ENCODE data around the gene DDX54.

DDX54 gene

DNA sequence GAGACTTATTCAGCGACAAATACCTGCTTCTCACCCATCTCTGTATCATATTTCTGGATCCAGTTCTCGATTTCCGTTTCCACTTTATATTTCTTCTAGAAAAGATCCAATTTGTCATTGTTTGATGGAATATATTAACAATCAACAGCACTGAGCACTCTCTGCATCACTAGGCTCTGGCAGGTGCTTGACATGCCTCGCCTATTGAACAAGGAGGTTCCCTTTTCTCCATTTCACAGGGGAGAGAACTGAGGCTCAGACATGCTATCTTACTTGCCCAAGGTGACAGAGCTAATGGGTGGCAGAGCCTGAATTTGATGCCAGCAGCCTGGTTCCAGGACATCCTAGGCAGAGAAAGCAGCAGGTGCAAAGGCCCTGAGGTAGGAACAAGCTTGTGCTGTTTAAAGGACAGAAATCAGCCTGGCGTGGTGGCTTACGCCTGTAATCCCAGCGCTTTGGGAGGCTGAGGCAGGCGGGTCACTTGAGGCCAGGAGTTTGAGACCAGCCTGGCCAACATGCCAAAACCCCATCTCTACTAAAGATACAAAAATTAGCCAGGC lies 12.3 kb upstream of the DDX54 start:
- DNase-seq: peak in 1 of 10 donors; percentile 36
- intact Hi-C loops (cut with DNase I): loop anchor here (5.0 kb wide), 1 partner anchor 230 kb away; no protein-coding TSS in a partner anchor

GRCh38 chr12:113196990-113197389 lies 11.7 kb upstream of the DDX54 start:
- intact Hi-C loops (cut with DNase I): loop anchor here (5.0 kb wide), 1 partner anchor 230 kb away; no protein-coding TSS in a partner anchor
- DNase-seq: peak in 6 of 10 donors; percentile 31 to 91 (median 62)

- peak in 1 of 10 donors; percentile 50 for DNase-seq
- intact Hi-C loops (cut with DNase I): loop anchor here (5.0 kb wide), 1 partner anchor 231 kb away; no protein-coding TSS in a partner anchor
Observed at GRCh38 chr12:113196582-113196981, 11.3 kb upstream of the DDX54 start.

GRCh38 chr12:113195598-113195997 lies 10.3 kb upstream of the DDX54 start:
- DNase-seq: peak in 2 of 10 donors; percentile 16 to 35
- intact Hi-C loops (cut with DNase I): loop anchor here (5.0 kb wide), 1 partner anchor 232 kb away; no protein-coding TSS in a partner anchor

DNA sequence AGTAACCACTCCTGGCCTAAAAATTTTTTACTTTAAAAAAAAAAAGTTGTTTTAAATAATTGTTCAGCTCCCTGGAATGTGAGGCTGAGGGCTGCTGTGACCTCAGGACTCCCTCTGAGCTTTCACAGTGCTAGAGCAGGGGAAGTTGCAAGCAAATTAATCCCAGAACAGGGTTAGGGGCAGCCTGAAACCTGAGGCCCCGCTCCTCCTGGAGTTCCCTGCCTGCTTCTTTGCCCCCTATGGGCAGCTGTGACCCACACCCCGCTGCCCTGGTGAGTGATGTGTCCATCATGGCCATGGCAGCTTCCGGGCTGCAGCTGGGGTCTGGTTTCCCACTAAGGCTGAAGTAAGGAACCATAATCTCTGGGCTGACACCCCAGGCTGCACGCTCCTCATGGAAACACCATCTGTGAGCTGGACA lies 9.7 kb upstream of the DDX54 start:
- no peak for DNase-seq
- intact Hi-C loops (cut with DNase I): loop anchor here (5.0 kb wide), 1 partner anchor 232 kb away; no protein-coding TSS in a partner anchor

GRCh38 chr12:113191227-113191626 lies 5.9 kb upstream of the DDX54 start:
- intact Hi-C loops (cut with DNase I): no loop called here
- peak in 2 of 10 donors; percentile 51 to 75 for DNase-seq

DNA sequence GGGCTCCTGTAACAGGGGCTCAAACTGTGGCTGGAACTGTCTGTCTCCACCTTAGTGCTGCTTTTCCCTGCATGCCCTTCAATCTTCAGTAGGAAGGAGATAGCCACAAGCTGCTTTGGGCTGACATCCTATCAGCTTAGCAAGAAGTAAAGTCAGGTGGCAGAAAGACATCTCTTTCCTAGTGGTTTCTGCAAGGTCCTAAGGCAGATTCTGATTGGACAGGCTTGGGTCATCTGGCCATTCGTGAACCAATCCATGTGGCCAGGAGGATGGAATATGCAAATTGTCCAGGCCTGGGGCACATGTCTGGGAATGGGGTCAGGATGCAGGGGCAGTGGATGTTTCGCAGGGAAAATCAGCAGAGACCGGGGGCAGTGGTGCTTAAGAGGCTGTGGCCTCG lies 5.5 kb upstream of the DDX54 start:
- intact Hi-C loops (cut with DNase I): no loop called here
- peak in 3 of 10 donors; percentile 29 to 84 (median 57) for DNase-seq

- no peak for DNase-seq
- intact Hi-C loops (cut with DNase I): no loop called here
Observed at GRCh38 chr12:113189361-113189760, 4.1 kb upstream of the DDX54 start.

DNA sequence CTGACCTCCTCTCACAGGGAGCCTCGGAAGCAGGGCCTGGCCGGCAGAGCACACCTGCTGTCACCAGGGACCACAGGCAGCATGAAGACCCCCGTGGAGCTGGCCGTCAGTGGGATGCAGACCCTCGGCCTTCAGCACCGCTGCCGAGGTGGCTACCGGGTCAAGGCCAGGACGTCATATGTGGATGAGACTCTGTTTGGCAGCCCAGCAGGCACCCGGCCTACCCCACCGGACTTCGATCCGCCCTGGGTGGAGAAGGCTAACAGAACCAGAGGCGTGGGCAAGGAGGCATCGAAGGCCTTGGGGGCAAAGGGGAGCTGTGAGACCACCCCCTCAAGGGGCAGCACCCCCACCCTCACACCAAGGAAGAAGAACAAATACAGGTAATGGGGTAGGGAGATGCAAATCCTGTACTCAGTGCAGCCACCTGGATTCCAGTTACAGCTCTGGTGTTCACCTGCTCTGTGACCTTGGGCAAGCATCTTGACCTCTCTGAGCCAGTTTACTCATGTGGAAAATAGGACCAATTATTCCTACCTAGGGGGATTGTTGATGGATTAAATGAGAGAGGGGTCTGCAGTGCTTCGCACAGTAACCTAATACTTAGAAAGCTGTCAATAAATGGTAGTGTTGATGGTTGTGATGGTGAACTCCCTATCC lies 1.5 kb upstream of the DDX54 start:
- peak in 1 of 10 donors; percentile 70 for DNase-seq
- intact Hi-C loops (cut with DNase I): no loop called here

DNA sequence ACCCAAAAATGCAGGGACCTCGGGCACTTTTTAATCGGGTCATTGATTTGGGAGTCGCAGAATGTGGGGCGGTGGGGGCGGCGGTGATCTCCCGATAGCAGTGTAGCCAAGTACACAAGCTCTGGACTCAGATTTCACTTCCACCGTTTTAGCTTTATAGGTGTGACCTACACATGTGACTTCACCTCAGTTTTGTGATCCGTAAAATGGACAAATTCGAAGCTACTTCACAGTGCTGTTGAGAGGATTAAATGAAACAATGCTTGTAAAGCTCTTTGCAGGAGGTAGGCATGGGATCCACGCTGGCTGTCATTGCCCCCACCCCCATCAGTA lies 721 bp upstream of the DDX54 start:
- intact Hi-C loops (cut with DNase I): no loop called here

DNA sequence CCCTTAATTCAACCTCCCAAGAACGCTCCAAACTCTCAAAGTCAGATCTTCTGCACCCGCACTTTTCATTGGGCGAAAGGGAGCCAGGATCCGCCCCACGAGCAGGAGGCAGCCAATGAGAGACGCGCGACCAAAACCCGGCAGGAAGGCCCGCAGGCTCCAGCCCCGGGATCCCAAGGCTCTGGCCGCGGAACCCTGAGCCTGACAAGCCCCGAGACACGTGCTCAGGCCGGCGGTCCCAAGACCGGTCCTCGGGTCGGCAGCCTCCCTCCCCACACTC lies 438 bp downstream of the DDX54 start:
- intact Hi-C loops (cut with DNase I): no loop called here
- peak; percentile 76 to 97 (median 86) for DNase-seq

More for the DNA sequence above, 721 bp upstream of the DDX54 start:
- peak in 1 of 10 donors; percentile 86 for DNase-seq

DNA sequence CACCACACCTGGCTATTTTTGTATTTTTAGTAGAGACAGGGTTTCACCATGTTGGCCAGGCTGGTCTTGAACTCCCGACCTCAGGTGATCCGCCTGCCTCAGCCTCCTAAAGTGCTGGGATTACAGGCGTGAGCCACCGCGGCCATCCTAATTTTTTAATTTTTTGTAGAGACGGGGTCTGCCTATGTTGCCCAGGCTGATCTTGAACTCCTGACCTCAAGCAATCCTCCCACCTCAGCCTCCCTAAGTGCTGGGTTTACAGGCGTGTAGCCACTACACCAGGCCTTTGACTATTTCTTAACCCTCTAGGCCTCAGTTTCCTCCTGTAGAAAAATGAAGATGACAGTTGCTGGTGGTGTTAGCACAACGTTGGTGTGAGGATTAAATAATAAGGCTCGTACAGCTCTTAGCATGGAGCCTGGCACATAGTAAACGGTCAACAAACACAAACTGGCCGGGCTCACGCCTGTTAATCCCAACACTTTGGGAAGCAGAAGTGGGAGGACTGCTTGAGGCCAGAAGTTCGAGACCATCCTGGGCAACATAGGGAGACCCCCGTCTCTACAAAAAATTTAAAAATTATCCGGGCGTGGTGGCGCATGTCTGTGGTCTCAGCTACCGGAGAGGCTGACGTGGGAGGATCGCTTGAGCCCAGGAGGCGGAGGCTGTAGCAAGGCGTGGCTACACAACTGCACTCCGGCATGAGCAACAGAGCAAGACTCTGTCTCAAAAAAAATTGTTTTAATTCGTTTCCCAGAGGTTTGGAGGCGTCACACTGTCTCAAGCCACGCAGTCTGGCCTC lies 979 bp downstream of the DDX54 start:
- DNase-seq: no peak
- intact Hi-C loops (cut with DNase I): no loop called here

GRCh38 chr12:113183030-113183589 lies 2.2 kb downstream of the DDX54 start:
- intact Hi-C loops (cut with DNase I): no loop called here
- no peak for DNase-seq

DNA sequence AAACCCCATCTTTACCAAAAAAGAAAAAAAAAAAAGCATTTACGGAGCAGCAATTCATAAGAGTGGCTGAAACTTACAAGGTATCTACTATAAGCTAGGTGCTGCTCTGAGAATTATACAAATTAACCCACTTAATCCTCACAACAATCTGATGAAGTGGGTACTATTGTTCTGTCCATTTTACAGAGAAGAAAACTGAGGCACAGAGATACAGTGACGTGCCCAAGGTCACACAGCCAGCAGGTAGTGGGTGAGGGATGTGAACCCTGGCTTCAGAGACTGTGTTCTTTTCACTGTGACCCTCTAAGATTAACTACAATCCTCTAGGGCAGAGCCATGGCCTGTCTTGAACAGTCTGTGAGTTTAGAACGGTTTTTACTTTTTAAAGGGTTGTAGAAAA lies 3.3 kb downstream of the DDX54 start:
- intact Hi-C loops (cut with DNase I): no loop called here

GRCh38 chr12:113180333-113180732 lies 4.9 kb downstream of the DDX54 start:
- DNase-seq: no peak
- intact Hi-C loops (cut with DNase I): no loop called here

More for the DNA sequence above, 3.3 kb downstream of the DDX54 start:
- DNase-seq: no peak

GRCh38 chr12:113179023-113179422 lies 6.3 kb downstream of the DDX54 start:
- no peak for DNase-seq
- intact Hi-C loops (cut with DNase I): no loop called here

DNA sequence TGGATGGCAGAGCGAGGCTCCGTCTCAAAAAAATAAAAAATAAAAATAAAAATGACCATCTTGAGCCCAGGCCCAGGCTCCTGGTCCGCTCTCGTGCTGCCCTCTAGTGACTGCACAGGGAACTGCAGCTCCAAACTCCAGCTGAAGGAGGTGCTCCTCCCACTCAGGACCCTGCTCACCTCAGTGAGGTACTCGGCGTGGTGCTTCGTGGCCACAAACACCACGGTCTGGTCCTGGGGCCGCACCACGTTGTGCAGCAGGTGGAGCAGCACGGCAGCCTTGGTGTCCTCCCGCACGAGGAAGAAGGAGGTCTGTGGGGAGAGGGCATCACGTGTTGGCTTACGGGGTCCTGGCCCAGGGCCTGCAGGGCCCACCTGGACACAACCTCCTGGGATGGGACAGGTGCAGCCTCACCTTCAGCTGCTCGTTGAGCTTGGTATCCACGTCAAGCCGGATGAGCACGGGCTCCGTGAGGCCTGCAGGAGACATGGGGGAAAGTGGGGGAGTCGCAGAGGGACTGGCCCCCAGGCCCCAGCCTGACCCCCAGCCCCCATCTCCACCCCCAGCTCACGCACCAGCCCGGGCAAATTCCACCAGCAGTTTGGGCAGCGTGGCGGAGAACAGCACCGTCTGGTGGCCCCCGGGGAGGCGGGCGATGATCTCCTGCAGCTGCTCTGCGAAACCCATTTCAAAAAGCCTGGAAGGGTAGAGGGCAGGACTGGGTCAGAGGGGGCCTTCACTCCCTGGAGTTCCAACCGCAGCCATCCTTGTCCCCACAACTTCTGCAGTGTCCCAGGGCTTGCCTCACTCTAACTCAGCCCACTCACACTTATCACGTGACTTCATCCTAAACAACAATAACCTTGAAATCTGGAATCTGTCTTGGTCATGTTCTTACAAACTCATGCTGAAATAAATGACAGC lies 10.6 kb downstream of the DDX54 start:
- intact Hi-C loops (cut with DNase I): loop anchor here (1.0 to 5.0 kb wide), 2 partner anchors 126 to 182 kb away; no protein-coding TSS in a partner anchor
- peak; percentile 65 to 96 (median 86) for DNase-seq

DNA sequence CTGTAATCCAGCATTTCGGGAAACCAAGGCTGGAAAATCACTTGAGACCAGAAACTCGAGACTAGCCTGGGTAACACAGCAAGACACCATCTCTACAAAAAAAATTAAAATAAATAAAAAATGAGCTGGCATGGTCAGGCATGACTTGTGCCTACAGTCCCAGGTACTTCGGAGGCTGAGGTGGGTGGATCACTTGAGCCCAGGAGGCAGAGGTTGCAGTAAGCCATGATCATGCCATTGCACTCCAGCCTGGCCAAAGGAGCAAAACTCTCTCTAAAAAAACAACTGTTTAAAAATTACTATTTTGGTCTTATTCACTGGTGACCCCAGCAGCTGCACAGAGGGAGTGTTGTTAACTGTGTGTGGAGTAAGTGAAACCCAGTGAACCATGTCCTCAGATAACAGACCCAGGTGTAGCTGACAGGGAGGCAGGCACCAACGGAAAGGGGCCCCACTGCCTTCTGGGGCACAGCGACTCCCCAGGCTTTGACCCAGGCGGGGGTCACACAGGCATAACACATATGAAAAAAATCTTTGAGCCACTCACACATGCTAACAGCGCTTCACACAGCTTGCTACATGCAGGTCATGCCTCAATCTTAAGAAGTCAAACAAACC lies 12.1 kb downstream of the DDX54 start:
- DNase-seq: no peak
- intact Hi-C loops (cut with DNase I): loop anchor here (5.0 kb wide), 1 partner anchor 181 kb away; no protein-coding TSS in a partner anchor

DNA sequence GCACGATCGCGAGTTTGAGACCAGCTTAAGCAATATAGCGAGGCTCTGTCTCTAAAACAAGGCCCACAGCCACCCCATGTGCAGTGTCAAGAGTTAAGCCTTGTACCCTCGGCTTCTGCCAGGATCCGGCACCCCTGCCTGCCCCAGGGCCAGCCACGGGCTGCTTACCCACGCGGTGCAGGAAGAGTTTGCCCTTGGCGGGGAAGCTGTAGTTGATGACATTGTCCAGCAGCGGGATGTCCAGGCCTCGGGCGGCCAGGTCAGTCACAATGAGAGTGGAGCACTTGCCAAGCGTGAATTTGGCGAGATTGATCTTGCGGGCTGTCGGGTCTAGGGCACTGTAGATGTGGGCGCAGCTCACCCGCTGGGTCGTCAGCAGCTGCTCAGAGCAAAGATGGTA lies 13.1 kb downstream of the DDX54 start:
- intact Hi-C loops (cut with DNase I): loop anchor here (5.0 kb wide), 1 partner anchor 180 kb away; no protein-coding TSS in a partner anchor

More for the DNA sequence above, 13.1 kb downstream of the DDX54 start:
- DNase-seq: no peak

All from posterior cingulate gyrus (tissue), 11 donors.